Measurements from ENCODE around the gene ANO2.

The ANO2 gene

DNA sequence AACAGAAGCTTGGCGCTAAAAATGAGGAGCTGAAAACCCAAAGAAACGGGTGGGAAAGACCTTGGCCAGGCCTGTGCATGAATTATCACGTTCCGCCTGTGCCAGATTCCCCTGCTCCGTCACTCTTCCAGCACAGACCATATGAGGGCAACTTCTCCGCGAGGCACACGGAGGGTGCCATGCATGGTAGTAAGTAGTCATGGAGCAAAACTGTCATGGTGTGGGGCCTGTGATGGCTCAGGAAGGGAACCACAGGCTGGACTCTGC, 148.2 kb downstream of the ANO2 start:
- H3K4me3 ChIP-seq (ENCODE audit: low read length), result no peak overlapping the region
- DNase-seq (ENCODE audit: low read depth), result no peak
- TF ChIP-seq, protein P1, sequence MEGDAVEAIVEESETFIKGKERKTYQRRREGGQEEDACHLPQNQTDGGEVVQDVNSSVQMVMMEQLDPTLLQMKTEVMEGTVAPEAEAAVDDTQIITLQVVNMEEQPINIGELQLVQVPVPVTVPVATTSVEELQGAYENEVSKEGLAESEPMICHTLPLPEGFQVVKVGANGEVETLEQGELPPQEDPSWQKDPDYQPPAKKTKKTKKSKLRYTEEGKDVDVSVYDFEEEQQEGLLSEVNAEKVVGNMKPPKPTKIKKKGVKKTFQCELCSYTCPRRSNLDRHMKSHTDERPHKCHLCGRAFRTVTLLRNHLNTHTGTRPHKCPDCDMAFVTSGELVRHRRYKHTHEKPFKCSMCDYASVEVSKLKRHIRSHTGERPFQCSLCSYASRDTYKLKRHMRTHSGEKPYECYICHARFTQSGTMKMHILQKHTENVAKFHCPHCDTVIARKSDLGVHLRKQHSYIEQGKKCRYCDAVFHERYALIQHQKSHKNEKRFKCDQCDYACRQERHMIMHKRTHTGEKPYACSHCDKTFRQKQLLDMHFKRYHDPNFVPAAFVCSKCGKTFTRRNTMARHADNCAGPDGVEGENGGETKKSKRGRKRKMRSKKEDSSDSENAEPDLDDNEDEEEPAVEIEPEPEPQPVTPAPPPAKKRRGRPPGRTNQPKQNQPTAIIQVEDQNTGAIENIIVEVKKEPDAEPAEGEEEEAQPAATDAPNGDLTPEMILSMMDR (IDR thresholded peaks at IDR 0.05; ENCODE audit: insufficient read depth, low read depth, low read length, missing control alignments), result no peak

DNA sequence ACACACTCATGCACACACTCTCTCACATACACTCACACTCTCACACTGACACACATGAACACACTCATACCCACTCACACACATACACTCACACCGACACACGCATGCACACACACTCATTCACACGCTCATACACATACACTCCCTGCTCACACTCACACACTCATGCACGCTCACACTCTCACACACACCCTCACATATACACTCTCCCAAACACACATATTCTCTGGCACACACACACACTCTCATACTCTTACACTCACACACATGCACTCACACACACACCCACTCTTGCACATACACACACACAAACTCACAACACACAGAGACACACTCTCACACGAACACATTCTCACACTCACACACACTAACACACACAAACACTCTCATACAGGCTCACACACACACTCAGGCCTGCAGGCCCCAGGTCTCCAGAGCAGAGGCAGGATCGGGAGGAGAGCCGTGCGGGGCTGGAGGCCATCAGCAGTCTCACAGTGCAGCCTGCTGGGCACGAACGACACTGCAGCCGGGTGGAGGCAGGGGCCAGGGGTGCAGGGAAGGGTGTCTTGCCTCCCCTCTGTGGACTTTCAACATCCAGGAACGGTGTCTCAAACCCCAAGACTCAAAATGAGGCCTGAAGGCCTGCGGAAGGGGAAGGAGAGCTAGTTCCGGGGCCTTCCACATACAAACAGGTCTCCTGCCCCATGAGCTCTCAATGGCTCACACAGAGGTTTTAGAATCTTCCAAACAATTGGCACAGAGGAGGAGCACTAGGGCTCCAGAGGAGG, 148.7 kb downstream of the ANO2 start:
- TF ChIP-seq, protein P1 (IDR thresholded peaks at IDR 0.05; ENCODE audit: insufficient read depth, low read depth, low read length, missing control alignments), result no peak
- no peak for DNase-seq (ENCODE audit: low read depth)
- H3K4me3 ChIP-seq (ENCODE audit: low read length), result no peak overlapping the region

DNA sequence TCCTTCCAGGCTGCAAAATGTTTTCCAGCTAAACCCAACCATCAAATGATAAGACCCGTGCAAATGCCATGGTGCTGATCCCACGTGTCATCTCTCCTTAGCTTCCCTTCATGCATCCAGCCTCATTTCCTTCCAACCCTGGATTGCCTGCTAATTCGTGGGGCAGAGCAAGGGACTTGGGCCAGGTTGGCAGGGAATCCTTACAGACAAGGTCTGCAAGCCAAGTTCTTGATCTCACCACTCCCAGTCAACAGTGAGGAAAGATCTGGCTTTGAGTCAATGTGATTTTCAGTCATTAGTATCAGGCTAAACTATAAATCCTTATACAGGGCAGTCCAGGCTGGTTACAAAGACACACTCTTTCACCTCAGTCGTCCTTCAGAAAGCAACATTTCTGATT, 150.9 kb downstream of the ANO2 start:
- TF ChIP-seq, protein P1 (IDR thresholded peaks at IDR 0.05; ENCODE audit: insufficient read depth, low read depth, low read length, missing control alignments), result no peak
- DNase-seq (ENCODE audit: low read depth), result no peak
- no peak overlapping the region for H3K4me3 ChIP-seq (ENCODE audit: low read length)

DNA sequence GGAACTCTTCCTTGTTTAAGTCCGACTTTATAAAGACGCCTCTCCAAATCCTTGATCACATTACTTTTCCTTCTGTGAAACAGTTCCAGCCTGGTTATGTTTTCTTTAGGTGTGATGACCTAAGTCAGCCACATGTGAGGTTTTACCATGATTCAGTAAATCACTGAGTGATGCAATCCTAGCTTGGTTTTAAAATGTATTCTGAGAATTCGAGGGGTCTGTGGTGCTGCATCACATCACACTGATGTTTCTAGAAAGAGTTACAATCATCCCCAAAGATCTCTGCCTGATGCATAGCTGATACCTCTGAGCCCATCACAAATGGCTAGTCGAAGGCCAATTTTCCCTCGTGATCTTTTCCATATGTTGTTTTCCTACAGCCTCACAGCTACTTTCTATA, 152.7 kb downstream of the ANO2 start:
- DNase-seq (ENCODE audit: low read depth), result no peak
- no peak overlapping the region for H3K4me3 ChIP-seq (ENCODE audit: low read length)
- TF ChIP-seq, protein P1 (IDR thresholded peaks at IDR 0.05; ENCODE audit: insufficient read depth, low read depth, low read length, missing control alignments), result no peak

DNA sequence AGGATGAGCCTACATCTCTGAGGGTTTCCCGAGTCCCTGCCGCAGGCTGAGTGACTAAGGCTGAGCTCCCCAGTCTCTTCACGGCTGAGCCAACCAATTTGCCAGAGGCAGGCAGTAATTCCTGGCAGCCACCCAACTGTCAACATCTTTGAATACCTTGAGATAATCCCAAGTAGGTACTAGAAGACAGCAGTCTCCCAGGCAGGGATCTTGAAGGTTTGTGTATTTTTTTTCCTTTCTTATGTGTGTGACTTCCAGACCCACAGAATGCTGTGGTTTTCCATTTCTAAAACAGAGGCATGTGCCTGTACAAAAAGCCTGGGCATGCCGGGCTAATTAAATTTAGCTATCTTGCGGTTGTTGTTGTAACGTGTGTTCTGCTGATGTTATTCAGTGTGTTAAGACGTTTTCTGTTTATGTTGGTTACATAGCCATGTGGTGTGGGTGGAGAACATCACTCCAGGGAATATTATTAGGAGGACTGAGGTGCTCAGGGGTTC, 155.5 kb downstream of the ANO2 start:
- TF ChIP-seq, protein P1 (IDR thresholded peaks at IDR 0.05; ENCODE audit: insufficient read depth, low read depth, low read length, missing control alignments), result no peak
- peak; percentile 38 for DNase-seq (ENCODE audit: low read depth)
- no peak overlapping the region for H3K4me3 ChIP-seq (ENCODE audit: low read length)

DNA sequence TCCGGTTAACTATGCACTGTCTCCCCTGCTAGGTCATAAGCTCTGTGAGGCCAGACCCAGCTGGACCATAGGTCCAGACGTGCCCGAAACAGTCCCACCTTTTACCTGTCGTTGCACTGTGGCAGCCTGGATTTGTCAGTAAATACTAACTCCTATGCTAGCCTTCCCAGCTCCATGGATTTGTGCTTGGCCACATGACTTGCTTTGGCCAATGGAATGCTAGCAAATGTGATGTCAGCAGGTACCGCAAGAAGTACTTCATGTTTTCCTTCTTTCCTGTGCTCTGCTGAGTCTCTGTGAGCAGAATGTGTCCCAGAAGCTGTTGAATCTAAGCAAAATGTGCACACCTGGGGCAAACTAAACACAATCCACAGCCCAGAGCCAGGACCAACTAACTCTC, 157.2 kb downstream of the ANO2 start:
- no peak overlapping the region for H3K4me3 ChIP-seq (ENCODE audit: low read length)
- TF ChIP-seq, protein P1 (IDR thresholded peaks at IDR 0.05; ENCODE audit: insufficient read depth, low read depth, low read length, missing control alignments), result no peak
- DNase-seq (ENCODE audit: low read depth), result no peak

DNA sequence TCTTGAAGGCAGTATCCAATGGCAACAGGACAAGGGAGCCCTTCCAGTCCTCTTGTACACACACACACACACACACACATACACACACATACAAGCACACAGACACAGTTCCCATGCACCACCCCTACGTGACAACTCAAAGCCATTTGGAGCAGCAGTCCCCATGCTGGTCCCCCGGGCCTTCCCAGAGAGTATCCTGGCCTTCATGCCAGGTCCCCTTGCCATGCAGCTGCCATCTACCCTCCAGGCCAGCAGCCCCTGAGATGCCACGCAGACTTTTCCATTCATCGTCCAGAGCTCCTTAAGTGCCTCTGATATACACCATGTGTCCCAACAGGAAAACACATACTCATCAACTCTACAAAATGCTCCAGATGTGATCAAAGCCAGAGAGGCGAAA, 159.5 kb downstream of the ANO2 start:
- TF ChIP-seq, protein P1 (IDR thresholded peaks at IDR 0.05; ENCODE audit: insufficient read depth, low read depth, low read length, missing control alignments), result no peak
- H3K4me3 ChIP-seq (ENCODE audit: low read length), result no peak overlapping the region
- no peak for DNase-seq (ENCODE audit: low read depth)

All from epithelial cell of esophagus (primary cell).